Liver (tissue), 3 donors: Measurements from ENCODE around the gene TPGS1.

ENCODE experiments used
- CTCF ChIP-seq: fragments of 150-350 bp; IDR thresholded peaks from 2 replicates; pipeline ENCODE4 v1.5.1; 2017; ENCODE audit warnings: improper control_type of control experiment, low read depth, low read length; ENCODE audit not compliant: missing input control
- SP1 ChIP-seq: IDR thresholded peaks from 2 replicates; pipeline ENCODE4 v1.6.1; 2018; ENCODE audit warnings: antibody characterized with exemption, mild to moderate bottlenecking
- donor health status: healthy.
- donor health status: healthy.

GRCh38 chr19:513368-514165 lies 6.3 kb downstream of the TPGS1 start:
- TF ChIP-seq SP1, result no peak
- TF ChIP-seq CTCF, result no peak
